Stimulated activated CD4-positive, alpha-beta T cell treated with anti-CD3 and anti-CD28 coated beads, TNF-alpha, amount 100 ng/mL, for 1 hour (primary cell): Measurements from ENCODE around the gene AKAP12.
A peak's percentile ranks its signal among the peaks of the same experiment; 100 is the strongest.
"Not testable (repeated sequence)": the region's sequence is repeated elsewhere in the genome, so short reads cannot be mapped to it uniquely, and the experiment has no call there.

ENCODE experiments used
- DNase-seq, 3 donors: peaks; one replicate each; pipeline ENCODE4 v3.0.0-alpha.2; 2020; ENCODE audit warnings: low read depth in 3 of 3, low spot score in 1 of 3

AKAP12 gene

DNA sequence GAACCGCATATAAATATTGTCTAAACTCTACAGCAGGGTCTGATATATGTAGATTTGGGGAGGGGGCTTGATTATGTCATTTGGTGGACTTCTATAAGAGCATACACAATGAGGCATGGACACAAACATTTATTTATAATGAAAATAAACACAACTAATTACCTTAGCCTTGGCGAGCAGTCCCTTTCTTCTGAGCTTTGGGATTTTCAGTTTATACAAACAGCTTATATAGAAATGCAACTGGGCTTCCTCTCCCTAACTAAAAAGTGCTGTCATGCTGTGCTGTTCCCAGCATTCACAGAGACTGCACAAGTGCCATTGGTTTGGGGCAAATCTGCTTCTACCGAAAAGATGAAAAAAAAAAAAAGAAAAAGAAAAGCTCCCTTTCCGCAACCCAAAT, 69.9 kb downstream of the AKAP12 start:
- no peak for DNase-seq

DNA sequence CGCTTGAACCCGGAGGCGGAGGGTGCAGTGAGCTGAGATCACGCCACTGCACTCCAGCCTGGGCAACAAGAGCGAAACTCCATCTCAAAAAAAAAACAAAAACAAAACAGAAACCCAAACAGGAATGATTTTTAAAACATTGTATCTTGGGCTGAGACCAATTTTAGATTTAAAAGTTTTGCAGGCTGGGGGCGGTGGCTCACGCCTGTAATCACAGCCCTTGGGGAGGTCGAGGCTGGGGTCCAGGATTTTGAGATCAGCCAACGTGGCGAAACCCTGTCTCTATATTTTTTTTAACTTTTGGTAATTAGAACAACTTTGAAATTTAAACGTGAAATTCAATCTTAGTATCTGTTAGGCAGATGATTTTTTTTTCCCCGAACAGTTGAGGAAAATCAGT, 70.5 kb downstream of the AKAP12 start:
- DNase-seq: no peak

DNA sequence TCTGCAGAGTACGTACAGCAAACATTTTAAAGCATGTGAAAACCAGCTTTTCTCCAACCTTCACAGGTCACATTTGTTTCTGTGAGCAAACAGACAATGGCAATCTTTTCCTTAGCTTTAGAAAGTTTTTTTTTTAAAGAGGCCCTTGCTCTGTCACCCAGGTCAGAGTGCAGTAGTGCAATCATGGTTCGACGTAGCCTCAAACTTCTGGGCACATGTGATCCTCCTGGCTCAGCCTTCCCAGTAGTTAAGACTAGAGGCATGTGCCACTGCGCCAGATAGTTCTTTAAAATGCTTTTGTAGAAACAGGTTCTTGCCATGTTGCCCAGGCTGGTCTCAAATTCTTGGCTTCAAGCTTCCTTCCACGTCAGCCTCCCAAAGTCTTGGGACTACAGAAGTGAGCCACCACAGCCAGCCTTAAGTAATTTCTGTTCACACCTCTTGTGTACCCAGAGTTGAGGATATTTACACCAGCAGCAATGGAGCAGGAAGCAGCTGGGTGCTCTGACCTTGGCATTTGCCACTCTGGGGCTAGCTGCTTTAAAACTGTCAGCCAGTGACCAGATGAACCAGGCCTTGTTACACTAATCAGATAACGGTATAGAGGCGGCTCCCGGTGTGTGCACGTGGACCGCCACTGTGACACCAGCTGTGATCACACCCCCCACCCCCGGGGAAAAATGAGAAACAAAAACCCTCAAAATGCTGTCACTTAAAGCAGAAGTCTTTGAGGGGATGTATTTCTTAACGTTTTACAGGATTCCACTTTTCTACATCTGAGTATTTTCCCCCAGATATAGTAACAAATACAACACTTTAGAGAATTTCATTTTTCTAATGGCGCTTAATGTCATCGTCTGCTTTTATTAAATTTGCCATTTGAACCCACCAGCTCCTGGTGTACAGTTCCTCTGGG, 71.3 kb downstream of the AKAP12 start:
- DNase-seq: no peak

DNA sequence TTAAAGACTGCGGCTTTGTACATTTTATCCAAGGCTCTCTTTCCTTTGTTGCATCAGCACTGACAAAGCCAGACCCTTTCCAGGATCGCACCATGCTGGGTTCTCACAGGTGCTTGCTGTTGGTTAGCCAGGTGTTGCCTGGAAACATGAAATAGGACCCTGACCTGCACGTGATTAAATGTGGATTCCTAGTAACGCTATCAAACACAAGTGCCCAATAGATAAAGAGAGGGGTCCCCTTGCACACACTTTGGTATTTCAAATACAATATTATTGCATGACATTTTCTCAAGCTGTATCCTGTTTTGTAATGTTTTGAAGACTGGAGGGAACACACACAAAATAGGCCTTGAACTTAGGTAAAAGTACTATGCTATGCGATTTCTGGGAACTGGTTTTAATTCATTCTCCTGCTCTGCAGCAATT, 73.3 kb downstream of the AKAP12 start:
- DNase-seq: no peak

DNA sequence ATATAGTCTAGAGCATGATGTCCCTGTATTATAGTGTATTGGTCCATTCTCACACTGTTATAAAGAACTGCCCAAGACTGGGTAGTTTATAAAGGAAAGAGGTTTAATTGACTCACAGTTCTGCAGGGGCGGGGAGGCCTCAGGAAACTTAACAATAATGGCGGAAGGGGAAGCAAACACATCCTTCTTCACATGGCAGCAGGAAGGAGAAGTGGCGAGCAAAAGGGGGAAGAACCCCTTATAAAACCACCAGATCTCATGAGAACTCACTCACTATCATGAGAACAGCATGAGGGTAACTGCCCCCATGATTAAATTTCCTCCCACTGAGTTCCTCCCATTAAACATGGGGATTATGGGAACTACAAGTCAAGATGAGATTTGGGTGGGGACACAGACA, 75.9 kb downstream of the AKAP12 start:
- not testable (repeated sequence) for DNase-seq

DNA sequence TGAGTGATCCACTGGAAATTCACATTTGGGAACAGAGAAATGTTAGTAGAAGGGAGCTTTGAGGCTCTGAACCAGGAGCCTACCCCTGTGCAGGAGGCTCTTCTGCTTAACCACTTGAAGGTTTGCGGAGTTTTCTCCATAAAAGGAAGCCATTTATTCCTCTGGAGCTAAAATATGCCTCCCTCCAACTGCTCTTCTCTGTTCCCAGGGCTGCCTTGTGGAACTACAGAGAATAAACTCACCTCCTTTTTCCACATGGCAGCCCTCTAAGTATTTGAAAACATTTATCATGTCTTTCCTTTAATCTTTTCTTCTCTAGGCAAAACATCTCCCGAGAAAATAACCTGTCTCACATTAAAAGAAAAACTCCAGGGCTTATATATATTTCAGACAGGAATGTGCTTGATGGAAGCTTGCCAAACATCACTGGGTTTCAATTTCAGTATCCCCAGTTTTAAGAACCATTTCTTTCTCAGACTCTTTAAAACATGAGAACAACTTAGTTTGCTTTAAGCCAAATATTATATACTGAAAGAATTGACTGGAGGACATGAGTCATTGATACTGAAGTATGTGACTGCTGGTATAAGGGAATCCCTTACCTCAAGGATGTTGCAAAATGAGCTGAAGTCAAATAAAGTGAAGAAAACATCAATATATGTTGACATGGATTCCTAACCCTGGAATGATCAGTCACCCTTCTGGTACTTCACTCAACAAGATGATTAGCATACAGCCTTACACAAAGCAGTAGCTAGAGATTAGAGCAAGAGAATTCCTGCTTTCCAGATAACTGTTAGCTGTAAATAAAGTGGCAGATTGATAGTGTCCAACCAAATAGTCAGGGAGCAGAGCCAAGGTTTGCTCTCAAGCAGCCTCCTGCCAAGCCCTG, 77.6 kb downstream of the AKAP12 start:
- DNase-seq: no peak

DNA sequence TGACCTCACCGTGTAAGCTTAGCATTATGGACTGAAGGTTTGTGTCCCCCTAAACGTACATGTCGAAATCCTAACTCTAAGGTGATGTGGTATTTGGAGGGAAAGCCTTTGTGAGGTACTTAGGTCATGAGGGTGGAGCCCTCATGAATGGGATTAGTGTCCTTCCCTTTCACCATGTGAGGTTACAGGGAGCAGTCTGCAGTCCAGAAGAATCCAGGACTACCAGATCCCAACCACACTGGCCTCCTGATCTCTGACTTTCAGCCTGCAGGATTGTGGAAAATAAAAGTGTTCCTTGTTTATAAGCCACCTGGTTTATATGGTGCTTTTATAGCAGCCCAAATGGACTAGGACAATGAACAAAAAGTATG, 78.2 kb downstream of the AKAP12 start:
- no peak for DNase-seq

DNA sequence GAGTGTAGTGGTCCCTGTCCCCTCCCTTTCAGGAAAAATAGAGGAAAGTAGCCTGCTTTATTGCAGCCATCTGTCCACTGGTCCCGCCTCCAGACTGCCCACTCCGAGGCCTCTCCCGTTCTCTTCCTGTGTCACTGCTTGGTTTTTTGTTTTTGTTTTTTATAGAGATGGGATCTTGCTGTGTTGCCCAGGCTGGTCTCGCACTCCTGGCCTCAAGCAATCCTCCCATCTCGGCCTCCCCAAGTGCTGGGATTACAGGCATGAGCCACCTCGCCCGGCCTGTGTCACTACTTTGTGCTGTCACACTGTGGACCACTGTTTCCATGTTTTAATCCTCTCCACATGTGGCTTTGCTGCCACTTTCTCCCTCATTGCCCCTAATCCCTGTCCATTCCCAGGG, 80.4 kb downstream of the AKAP12 start:
- DNase-seq: no peak

DNA sequence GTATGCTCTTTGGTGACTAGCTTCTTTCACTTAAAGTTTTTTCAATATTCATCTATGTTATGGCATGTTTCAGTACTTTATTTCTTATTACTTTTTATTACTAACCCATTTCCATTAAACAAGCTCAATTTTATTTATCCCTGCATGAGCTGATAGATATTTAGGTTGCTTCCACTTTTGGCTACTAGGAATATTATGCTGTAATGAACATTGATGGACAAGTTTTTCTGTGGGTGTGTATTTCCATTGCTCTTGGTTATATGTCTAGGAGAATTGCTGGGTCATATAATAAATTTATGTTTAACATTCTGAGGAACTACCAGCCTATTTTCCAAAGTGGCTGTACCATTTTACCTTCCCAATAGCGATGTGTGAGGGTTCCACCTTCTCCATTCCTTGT, 81.7 kb downstream of the AKAP12 start:
- DNase-seq: no peak

DNA sequence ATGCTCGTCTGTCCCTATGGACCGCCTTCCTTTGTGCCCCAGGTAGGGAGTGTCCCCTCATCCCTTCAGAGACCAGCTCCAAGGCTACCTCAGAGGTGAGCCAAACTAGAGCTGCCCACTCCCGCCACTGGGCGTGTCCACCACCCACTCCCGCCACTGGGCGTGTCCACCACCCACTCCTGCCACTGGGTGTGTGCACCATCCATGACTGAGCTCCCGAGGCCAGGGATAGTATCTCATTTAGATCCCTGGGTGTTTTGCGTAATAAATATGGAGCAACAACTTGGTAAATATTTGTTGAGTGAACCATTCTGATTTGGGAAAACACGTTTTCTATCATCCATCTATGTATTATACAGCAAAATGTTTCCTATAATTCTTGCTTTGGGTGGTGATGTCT, 82.8 kb downstream of the AKAP12 start:
- DNase-seq: no peak

DNA sequence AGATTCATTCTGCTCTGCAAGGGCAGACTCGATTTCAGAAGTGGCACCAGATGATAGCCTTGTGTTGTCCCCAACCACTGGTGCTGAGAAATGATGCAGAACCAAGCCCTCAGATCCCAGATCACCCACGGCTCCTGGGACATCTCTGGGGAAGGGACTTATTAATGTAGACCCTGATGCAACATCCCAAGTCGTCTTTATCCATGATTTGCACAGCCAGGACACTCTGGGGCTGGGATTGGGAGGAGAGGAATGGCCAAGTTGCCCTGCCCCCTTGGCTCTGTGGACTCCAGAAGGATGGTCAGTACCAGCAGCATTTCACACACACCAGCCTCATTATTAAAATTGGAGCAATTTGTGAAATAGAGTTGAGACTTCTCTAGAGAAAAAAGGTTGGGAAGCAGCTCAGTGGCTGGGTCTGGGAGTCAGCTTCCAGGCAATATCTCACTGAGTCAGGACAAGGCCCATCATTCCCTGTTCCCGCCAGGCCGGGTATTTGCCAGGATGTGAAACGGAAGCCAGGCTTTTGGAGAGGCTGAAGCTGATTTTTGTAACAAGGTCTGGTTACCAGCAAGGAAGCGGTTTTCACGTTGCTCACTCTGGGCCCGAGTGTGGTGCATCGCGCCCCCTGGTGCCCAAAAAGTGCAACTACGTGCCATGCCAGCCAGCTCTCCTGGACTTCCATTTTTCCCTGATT, 84.2 kb downstream of the AKAP12 start:
- peak; percentile 22 to 65 (median 42) for DNase-seq

DNA sequence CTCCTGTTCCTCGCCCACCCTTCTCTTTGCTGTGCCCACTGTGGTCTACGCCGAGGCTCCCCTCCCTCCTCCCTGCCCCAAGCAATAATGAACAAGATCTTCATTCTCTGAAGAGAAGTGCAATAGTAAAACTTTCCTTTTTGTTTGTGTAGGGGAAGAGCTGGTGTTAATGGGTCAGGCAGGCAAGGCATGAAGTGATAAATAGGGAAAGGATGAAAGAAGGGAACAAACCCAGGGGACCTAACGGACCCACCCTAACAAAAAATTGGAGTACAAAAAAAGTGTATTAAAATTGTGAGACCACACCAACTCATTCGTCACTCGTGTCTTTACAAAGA, 84.7 kb downstream of the AKAP12 start:
- no peak for DNase-seq

DNA sequence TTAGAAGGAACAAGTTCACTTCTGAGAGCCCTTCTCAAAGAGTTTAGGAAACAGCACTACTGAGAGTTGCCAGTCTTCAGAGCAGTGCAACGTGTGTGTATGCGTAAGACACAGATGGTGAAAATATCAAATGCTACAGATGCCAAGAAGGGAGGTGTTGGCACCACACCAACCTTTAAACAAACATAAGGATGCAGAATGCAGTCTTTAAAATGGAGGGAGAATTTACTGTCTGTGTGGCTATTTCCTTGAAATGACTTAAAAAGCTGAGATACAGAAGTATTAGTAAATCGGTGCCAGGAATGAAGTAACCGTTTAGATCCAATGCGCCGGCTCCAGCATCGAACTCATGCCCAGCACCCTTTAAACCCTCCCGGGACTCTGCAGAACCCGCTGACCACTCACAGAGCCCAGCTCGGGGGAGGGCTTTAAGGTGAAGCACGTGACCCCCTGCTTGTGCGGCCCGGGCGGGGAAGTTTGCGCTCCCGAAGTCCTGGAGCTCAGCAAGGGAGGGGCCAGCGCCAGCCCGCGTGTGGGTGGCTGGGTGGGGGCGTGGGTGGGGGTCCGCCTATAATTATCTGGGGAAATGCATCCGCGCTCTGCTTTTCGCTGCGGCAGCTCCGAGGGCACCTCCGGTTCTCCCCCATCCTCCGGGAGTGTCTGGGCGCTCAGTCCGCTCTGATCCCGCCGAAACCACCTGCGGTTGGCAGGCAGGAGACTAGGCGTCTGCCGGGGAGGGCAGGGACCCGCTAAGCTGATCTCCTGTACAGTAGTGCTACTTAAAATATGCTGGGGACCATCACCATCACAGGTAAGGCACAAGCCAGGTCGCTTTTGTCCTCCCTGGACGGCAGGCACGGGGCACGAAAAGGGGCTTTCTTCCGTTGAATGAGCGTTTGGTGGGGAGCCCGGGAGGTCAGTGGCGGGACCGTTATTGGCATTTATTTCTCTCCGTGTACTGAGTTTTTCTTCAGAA, 85.6 kb downstream of the AKAP12 start:
- DNase-seq: peak in 1 of 3 donors; percentile 3

DNA sequence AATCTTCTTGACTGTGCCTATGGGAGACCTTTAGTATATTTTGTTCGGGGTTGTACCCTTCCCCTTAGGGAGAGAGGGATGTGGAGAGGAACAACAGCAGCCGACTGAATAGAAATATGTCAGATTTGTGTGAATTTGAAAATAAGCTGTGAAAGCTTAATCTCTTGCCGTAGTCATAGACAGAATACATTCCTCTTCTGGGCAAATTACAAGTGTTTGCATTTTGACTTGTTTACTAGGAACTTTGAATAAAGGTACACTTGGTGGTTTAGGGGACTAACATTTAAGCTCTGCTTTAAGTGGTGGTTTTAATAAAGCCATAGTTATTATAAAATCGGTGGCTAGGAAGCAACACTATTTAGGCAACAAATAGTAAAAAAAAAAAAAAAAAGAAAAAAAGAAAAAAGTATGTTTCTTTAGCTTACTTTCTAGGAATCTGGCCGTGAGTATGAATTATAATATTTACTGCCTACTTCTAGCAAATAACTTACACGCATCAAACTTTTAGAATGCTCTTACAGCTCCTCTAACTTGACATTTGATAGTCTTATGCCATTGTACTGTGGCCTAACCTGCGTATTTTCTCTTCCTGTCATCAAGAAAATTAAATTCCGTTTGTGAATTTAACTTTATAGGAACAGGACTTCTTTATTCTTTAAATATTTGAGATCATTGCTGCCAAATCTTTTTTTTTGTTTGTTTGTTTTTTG, 86.5 kb downstream of the AKAP12 start:
- DNase-seq: no peak

DNA sequence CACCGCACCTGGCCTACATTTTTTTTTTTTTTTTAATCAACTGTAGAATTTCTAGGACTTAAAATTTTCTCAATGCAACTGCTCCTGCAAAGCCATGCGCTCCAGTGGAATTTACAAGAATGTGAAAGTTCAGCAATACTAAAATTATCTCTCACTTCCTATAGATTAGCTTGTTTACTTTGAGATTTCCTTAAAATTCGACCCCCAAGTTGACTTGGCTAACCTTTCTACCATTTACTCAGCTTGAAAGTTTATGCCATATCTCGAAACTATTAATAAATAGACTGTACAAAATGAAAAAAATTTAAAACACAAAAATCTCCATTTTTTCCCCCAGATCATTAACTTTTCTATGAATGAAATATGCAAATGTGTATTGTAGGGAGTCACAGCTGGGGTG, 87.3 kb downstream of the AKAP12 start:
- DNase-seq: no peak

DNA sequence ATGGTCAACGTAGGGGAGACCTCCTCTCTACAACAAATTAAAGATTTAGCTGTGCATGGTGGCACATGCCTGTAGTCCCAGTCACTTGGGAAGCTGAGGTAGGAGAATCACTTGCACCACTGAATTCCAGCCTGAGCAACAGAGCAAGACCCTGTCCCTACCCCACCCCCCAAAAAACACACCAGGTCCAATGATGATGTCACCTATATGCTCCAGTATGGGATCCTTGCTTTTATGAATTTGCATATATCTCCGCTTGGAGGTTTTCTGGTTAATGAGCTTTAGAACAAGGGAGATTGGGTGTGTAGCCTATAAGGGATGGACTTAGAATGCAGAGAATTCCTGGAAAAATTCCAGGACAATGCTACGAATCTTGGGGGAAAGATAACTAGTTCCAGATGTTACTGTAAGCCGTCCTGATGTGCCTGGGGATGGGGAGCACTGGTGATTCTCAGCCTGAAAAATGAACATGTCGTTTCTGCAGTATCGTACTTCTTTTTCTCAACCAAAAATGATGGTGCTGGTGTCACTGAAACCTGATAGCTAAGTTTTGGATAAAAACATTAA, 90.4 kb downstream of the AKAP12 start:
- DNase-seq: no peak

DNA sequence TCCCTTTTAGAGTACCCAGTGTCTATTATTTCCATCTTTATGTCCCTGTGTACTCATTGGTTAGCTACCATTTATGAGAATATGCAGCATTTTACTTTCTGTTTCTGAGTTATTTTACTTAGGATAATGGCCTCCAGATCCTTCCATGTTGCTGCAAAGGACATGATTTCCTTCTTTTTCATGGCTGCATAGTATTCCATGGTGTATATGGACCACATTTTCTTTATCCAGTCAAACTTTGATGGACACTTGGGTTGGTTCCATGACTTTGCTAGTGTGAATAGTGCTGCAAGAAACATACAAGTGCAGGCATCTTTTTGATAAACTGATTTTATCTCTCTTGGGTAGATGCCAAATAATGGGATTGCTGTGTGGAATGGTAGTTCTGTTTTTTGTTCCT, 96.2 kb downstream of the AKAP12 start:
- DNase-seq: no peak

DNA sequence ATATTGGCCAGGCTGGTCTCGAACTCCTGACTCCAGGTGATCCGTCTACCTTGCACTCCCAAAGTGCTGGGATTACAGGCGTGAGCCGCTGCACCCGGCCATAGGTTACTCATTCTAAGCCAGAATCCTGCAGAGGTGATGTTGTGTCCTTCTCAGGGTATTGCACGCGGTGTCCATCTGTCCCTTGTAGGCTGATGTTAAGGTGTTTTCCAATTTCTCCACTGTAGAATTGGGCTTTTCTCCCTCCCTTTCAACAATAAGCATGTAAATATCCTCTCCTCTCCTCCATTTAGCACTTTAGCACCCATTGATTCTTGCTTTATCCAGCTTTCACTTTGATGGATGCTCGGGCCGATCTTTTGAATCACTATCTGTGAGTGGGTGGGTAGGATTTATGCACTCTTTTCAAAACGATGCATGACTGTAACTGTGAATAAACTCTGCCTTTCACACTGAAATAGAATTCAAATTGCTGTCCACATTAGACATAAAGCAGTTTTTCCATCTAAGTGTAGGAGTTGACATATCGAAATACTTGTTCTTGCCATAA, 99.0 kb downstream of the AKAP12 start:
- no peak for DNase-seq

DNA sequence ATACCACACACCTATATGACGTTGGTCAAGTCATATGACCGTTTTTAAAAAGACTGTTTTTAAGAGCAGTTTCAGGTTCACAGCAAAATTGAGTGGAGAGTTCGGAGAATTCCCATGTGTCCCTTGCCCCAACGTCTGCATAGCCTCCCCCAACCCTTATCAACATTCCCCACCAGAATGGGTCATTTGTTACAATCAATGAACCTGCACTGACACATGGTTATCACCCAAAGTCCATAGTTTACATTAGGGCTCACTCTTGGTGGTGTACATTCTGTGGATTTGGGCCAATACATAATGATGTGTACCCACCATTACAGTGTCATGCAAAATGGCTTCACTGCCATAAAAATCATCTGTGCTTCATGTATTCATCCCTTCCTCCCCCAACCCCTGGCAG, 99.6 kb downstream of the AKAP12 start:
- no peak for DNase-seq
